ENCODE measurements around the gene MAU2. TPM values are rescaled to one million over a fixed set of nuclear protein-coding genes. Genes with fewer than 3 reads are reported as not detected.
"Not testable (repeated sequence)": the region's sequence is repeated elsewhere in the genome, so short reads cannot be mapped to it uniquely, and the experiment has no call there.

Gene MAU2
- total and polyA plus RNA-seq, 2 of the 13 experiments (the other 11 are each of a cell fraction or from before 2014, with no cell fraction given): 16.8 to 33.8 TPM

- H3K4me2 ChIP-seq (ENCODE audit: low read depth, low read length): no peak overlapping the region
- H3K4me1 ChIP-seq (ENCODE audit: insufficient read depth, low read length): no peaks in the 10 kb centered on the region
- no peak for DNase-seq (ENCODE audit: low spot score)
- ChIA-PET POLR2A (no interaction called here), CTCF (ENCODE audit: low intra/inter-chr PET ratio, low total read pairs) (no interaction called here)
- no peaks in the 10 kb centered on the region for H3K27me3 ChIP-seq (ENCODE audit: control insufficient read depth in 1 of 2, insufficient read depth in 2 of 2, low read length in 2 of 2)
- H2AFZ ChIP-seq (ENCODE audit: low read length): no peak overlapping the region
- in situ Hi-C loops (cut with HindIII; ENCODE audit: extremely low pct_ligation_motif_present, low pct_unique_long_range_greater_than_20kb) (no loop called here), intact Hi-C loops (cut with micrococcal nuclease; ENCODE audit: unreplicated experiment) (no loop called here)
- no peaks in the 10 kb centered on the region for H3K79me2 ChIP-seq (ENCODE audit: insufficient read depth, low read length)
- ATAC-seq: no peak
- no peak for TF ChIP-seq NRL (CRISPR knock-in tag; IDR thresholded peaks at IDR 0.05; ENCODE audit: borderline replicate concordance)
- no peak for TF ChIP-seq ZNF329 (CRISPR knock-in tag; IDR thresholded peaks at IDR 0.05; ENCODE audit: low read depth)
- TF ChIP-seq MLLT10 (CRISPR knock-in tag; IDR thresholded peaks at IDR 0.05): no peak
- 0 out of 2 replicates have a peak, but pooled peaks have one; percentile 7 for TF ChIP-seq RBFOX2 (IDR thresholded peaks at IDR 0.05; ENCODE audit: low read depth, low read length)
- FAIRE-seq: no peak
- H3K36me3 ChIP-seq (replicated peaks in 1 of 2; ENCODE audit: control insufficient read depth in 1 of 2, insufficient read depth in 2 of 2, low read length in 2 of 2): peaks cover 33 to 69% of the 10 kb centered on the region in 2 experiments
- H3K4me3 ChIP-seq (replicated peaks in 1 of 3; ENCODE audit: insufficient read depth in 1 of 3, low read depth in 2 of 3, low read length in 3 of 3): no peak overlapping the region
- no peak overlapping the region for H3K9ac ChIP-seq (ENCODE audit: insufficient read depth, low read depth, low read length)
- no peak overlapping the region for H3K27ac ChIP-seq (ENCODE audit: extremely low read length, insufficient read depth, low read length)
- no peaks in the 10 kb centered on the region for H4K20me1 ChIP-seq (ENCODE audit: insufficient read depth, low read length)
- 93% methylated on average over 2 of the region's 9 CpGs for WGBS (ENCODE audit: low lambda C conversion rate)
- H3K9me3 ChIP-seq (ENCODE audit: low read length): no peaks in the 10 kb centered on the region
- BruUV-seq (replicated peaks): no TSS peak
Measured at GRCh38 chr19:19348266-19348665, 27.6 kb downstream of the MAU2 start.

GRCh38 chr19:19349365-19349764, 28.7 kb downstream of the MAU2 start:
- H2AFZ ChIP-seq (ENCODE audit: low read length): no peak overlapping the region
- POLR2A ChIA-PET: no interaction called here
- H3K27me3 ChIP-seq (ENCODE audit: control insufficient read depth in 1 of 2, insufficient read depth in 2 of 2, low read length in 2 of 2): no peaks in the 10 kb centered on the region
- FAIRE-seq: no peak
- WGBS (ENCODE audit: low lambda C conversion rate): 73% methylated on average over 2 of the region's 7 CpGs
- no peak for DNase-seq (ENCODE audit: low spot score)
- TF ChIP-seq AGO2 (optimal IDR thresholded peaks at IDR 0.05; ENCODE audit: low read depth, low read length): peak; percentile 18
- TF ChIP-seq HBP1 (CRISPR knock-in tag; IDR thresholded peaks at IDR 0.05; ENCODE audit: low read depth): no peak
- no peaks in the 10 kb centered on the region for H3K79me2 ChIP-seq (ENCODE audit: insufficient read depth, low read length)
- in situ Hi-C loops (cut with HindIII; ENCODE audit: extremely low pct_ligation_motif_present, low pct_unique_long_range_greater_than_20kb): no loop called here
- no TSS peak for BruUV-seq (replicated peaks)
- no peaks in the 10 kb centered on the region for H4K20me1 ChIP-seq (ENCODE audit: insufficient read depth, low read length)
- no peak overlapping the region for H3K9ac ChIP-seq (ENCODE audit: insufficient read depth, low read depth, low read length)
- no peak overlapping the region for H3K4me2 ChIP-seq (ENCODE audit: low read depth, low read length)
- no peaks in the 10 kb centered on the region for H3K4me1 ChIP-seq (ENCODE audit: insufficient read depth, low read length)
- H3K9me3 ChIP-seq (ENCODE audit: low read length): no peaks in the 10 kb centered on the region
- CTCF ChIA-PET (ENCODE audit: low intra/inter-chr PET ratio, low total read pairs): no interaction called here
- intact Hi-C loops (cut with micrococcal nuclease; ENCODE audit: unreplicated experiment): no loop called here
- no peak overlapping the region for H3K4me3 ChIP-seq (replicated peaks in 1 of 3; ENCODE audit: insufficient read depth in 1 of 3, low read depth in 2 of 3, low read length in 3 of 3)
- peaks cover 36 to 68% of the 10 kb centered on the region in 2 experiments for H3K36me3 ChIP-seq (replicated peaks in 1 of 2; ENCODE audit: control insufficient read depth in 1 of 2, insufficient read depth in 2 of 2, low read length in 2 of 2)
- H3K27ac ChIP-seq (ENCODE audit: extremely low read length, insufficient read depth, low read length): no peak overlapping the region
- no peak; the same call in 2 of the 3 replicates for ATAC-seq

DNA sequence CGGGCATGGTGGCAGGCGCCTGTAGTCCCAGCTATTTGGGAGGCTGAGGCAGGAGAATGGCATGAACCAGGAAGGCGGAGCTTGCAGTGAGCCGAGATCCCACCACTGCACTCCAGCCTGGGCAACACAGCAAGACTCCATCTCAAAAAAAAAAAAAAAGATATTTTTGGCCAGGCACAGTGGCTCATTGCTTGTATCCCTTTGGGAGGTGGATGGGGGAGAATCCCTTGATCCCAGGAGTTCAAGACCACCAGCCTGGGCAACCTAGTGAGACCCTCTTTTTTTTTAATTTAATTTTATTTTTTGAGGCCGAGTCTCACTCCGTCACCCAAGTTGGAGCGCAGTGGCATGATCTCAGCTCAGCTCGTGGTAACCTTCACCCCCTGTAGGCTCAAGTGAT, 30.1 kb downstream of the MAU2 start:
- CTCF ChIA-PET (ENCODE audit: low intra/inter-chr PET ratio, low total read pairs); FAIRE-seq; H3K9me3 ChIP-seq (ENCODE audit: low read length); H3K4me3 ChIP-seq (replicated peaks in 1 of 3; ENCODE audit: insufficient read depth in 1 of 3, low read depth in 2 of 3, low read length in 3 of 3); H3K4me1 ChIP-seq (ENCODE audit: insufficient read depth, low read length); in situ Hi-C loops (cut with HindIII; ENCODE audit: extremely low pct_ligation_motif_present, low pct_unique_long_range_greater_than_20kb); DNase-seq (ENCODE audit: low spot score); POLR2A ChIA-PET; H4K20me1 ChIP-seq (ENCODE audit: insufficient read depth, low read length); intact Hi-C loops (cut with micrococcal nuclease; ENCODE audit: unreplicated experiment); ATAC-seq; H3K4me2 ChIP-seq (ENCODE audit: low read depth, low read length); H3K27ac ChIP-seq (ENCODE audit: extremely low read length, insufficient read depth, low read length); H3K27me3 ChIP-seq (ENCODE audit: control insufficient read depth in 1 of 2, insufficient read depth in 2 of 2, low read length in 2 of 2); BruUV-seq (replicated peaks); H3K9ac ChIP-seq (ENCODE audit: insufficient read depth, low read depth, low read length); H3K79me2 ChIP-seq (ENCODE audit: insufficient read depth, low read length); H2AFZ ChIP-seq (ENCODE audit: low read length): not testable (repeated sequence)
- peaks cover 36 to 68% of the 10 kb centered on the region in 2 experiments for H3K36me3 ChIP-seq (replicated peaks in 1 of 2; ENCODE audit: control insufficient read depth in 1 of 2, insufficient read depth in 2 of 2, low read length in 2 of 2)
- over 99% methylated on average over 7 of the region's 8 CpGs for WGBS (ENCODE audit: low lambda C conversion rate)

Data from HepG2 (cell line).